HFFc6 (cell line): ENCODE measurements around the gene FIZ1. TPM values are rescaled to one million over a fixed set of nuclear protein-coding genes. Genes with fewer than 3 reads are reported as not detected.
A peak's percentile ranks its signal among the peaks of the same experiment; 100 is the strongest.

Experiments used
- DNase-seq: peaks from one replicate; pipeline ENCODE4 v3.0.0-alpha.2; 2018
- H3K27ac Mint-ChIP-seq: 2 replicates; pipeline ENCODE4 v1.8.0; 2020; ENCODE audit warnings: mild to moderate bottlenecking, mixed read lengths
- H3K27me3 Mint-ChIP-seq: 2 replicates; pipeline ENCODE4 v1.8.0; 2021; ENCODE audit warnings: mild to moderate bottlenecking, moderate library complexity, mixed read lengths; ENCODE audit not compliant: insufficient read depth
- H3K36me3 Mint-ChIP-seq: 2 replicates; pipeline ENCODE4 v1.8.0; 2021; ENCODE audit warnings: low read depth, mixed read lengths
- H3K4me1 Mint-ChIP-seq: 2 replicates; pipeline ENCODE4 v1.8.0; 2020; ENCODE audit warnings: low read depth, mixed read lengths
- H3K4me3 Mint-ChIP-seq: 2 replicates; pipeline ENCODE4 v1.8.0; 2020; ENCODE audit warnings: mild to moderate bottlenecking, moderate library complexity, mixed read lengths
- H3K9me3 Mint-ChIP-seq: 2 replicates; pipeline ENCODE4 v1.8.0; 2020; ENCODE audit warnings: mild to moderate bottlenecking, mixed read lengths
- CTCF ChIP-seq: fragments of 200-600 bp; sonication (generic); IDR thresholded peaks from 2 replicates; pipeline ENCODE4 v1.5.0; 2021; ENCODE audit warnings: antibody characterized with exemption, mild to moderate bottlenecking
- total RNA-seq, 6 experiments: library from RNA; stranded (reverse); fragmentation: NEBNext Ultra II Directional; extraction: Animal tissue kit (Norgen Biotek cat#: 25700); gene quantifications; 2 replicates in 1 of 6; 3 replicates in 5 of 6; pipeline ENCODE4 v1.2.3, GENCODE V29; 2021

The FIZ1 gene
- total RNA-seq, 6 experiments from 2014 or later, result 9.9 to 13.1 (median 11.9) TPM

- peaks cover 1% of the 10 kb centered on the region for H3K27me3 Mint-ChIP-seq
- peak overlapping the region; percentile 98 for H3K4me3 Mint-ChIP-seq
- H3K9me3 Mint-ChIP-seq, result no peaks in the 10 kb centered on the region
- peaks cover 19% of the 10 kb centered on the region for H3K4me1 Mint-ChIP-seq
- peaks cover 46% of the 10 kb centered on the region for H3K36me3 Mint-ChIP-seq
- H3K27ac Mint-ChIP-seq, result peak overlapping the region; percentile 99
- peak; percentile 92 for DNase-seq
- TF ChIP-seq CTCF, result no peak
These were observed 424 bp downstream of the FIZ1 start for GRCh38 chr19:55598719-55599467.

- Mint-ChIP-seq H3K4me3 (no peak overlapping the region), H3K4me1 (peaks cover 19% of the 10 kb centered on the region), H3K36me3 (peaks cover 45% of the 10 kb centered on the region), H3K27ac (no peak overlapping the region), H3K9me3 (no peaks in the 10 kb centered on the region), H3K27me3 (no peaks in the 10 kb centered on the region; the same call in none of the 2 replicates)
- DNase-seq, result no peak
- no peak for TF ChIP-seq CTCF
These were observed 1.3 kb downstream of the FIZ1 start for GRCh38 chr19:55598034-55598433.

DNA sequence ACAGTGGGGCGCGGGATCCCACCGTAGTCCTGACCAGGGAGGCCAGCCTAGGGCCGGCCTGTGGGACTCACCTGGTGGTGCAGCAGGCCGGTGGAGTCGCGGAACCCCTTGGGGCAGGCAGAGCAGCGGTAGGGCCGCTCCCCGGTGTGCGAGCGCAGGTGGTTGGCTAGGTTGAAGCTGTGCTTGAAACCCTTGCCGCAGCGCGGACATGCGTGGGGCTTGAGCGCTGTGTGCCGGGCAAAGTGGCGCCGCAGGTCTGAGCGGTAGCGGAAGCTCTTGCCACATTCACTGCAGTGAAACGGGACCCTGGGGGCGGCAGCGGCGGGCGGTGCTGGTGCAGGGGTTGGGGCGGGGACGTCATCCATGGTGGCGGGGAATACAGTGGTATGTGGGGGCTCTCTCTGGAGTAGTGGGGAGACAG is 1.8 kb downstream of the FIZ1 start:
- H3K36me3 Mint-ChIP-seq, result peaks cover 44% of the 10 kb centered on the region

GRCh38 chr19:55596304-55596703 is 3.0 kb downstream of the FIZ1 start:
- Mint-ChIP-seq H3K4me3 (no peak overlapping the region), H3K9me3 (no peaks in the 10 kb centered on the region), H3K27me3 (no peaks in the 10 kb centered on the region; the same call in 1 of the 2 replicates), H3K36me3 (peaks cover 51% of the 10 kb centered on the region), H3K4me1 (peaks cover 13% of the 10 kb centered on the region), H3K27ac (no peak overlapping the region)
- no peak for TF ChIP-seq CTCF
- no peak for DNase-seq

More for the DNA sequence above, 1.8 kb downstream of the FIZ1 start:
- H3K27ac Mint-ChIP-seq, result no peak overlapping the region
- H3K4me1 Mint-ChIP-seq, result peaks cover 19% of the 10 kb centered on the region
- H3K4me3 Mint-ChIP-seq, result no peak overlapping the region
- no peaks in the 10 kb centered on the region for H3K9me3 Mint-ChIP-seq
- no peaks in the 10 kb centered on the region; the same call in 1 of the 2 replicates for H3K27me3 Mint-ChIP-seq
- TF ChIP-seq CTCF, result no peak
- DNase-seq, result no peak

DNA sequence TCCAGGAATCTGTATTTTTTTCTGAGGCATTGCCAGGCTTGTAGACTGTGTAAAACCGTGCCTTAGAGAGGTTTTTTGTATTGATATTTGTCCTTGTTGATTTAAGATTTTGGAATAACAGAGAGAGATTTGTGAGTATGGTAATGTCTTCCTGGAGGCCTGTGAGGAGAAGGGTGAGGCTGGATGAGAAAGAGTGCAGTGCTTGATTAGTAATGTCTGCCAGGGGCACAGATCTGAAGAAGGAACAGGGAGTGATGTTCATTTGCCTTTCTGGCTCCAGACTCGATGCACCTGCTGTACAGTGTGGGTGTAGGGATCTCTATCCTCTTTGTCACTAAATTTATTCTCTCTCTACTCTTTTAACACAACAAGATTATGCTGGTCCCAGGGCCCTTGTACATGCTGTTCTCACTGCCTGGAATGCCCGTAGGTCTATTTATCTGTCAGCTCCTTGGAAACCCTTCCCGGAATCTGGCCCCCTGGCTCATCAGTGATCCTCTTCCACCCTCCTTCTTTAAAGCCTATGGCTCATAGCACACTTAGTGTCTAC is 4.2 kb downstream of the FIZ1 start:
- peaks cover 3% of the 10 kb centered on the region for H3K27me3 Mint-ChIP-seq
- no peak for TF ChIP-seq CTCF
- H3K4me1 Mint-ChIP-seq, result peaks cover 7% of the 10 kb centered on the region
- no peaks in the 10 kb centered on the region for H3K9me3 Mint-ChIP-seq
- DNase-seq, result no peak
- H3K36me3 Mint-ChIP-seq, result peaks cover 52% of the 10 kb centered on the region
- no peak overlapping the region for H3K27ac Mint-ChIP-seq
- H3K4me3 Mint-ChIP-seq, result no peak overlapping the region
